Stomach (tissue), 9 donors: ENCODE measurements around the gene WDR70. TPM values are rescaled to one million over a fixed set of nuclear protein-coding genes. Genes with fewer than 3 reads are reported as not detected.

Source experiments
- DNase-seq, 2 donors: peaks; one replicate each; pipeline versions ENCODE4 v3.0.0 to v3.0.0-alpha.2; 2013 to 2019
- H3K27ac ChIP-seq, 5 donors: fragments of 200-600 bp in 4 of 5; sonication (generic) in 4 of 5; one replicate each; pipeline ENCODE4 v1.5.1; 2013 to 2019; ENCODE audit warnings: mild to moderate bottlenecking in 1 of 5, moderate library complexity in 1 of 5
- H3K27me3 ChIP-seq, 3 donors: fragments of 200-600 bp; sonication (generic); one replicate each; pipeline ENCODE4 v1.5.1; 2017 to 2019; ENCODE audit warnings: mixed run types in 1 of 3
- H3K36me3 ChIP-seq, 4 donors: fragments of 200-600 bp; sonication (generic); 1 replicate in 3 of 4; 2 replicates in 1 of 4; pipeline ENCODE4 v1.5.1; 2016 to 2019
- H3K4me1 ChIP-seq, 4 donors: fragments of 200-600 bp; sonication (generic); one replicate each; pipeline ENCODE4 v1.5.1; 2016 to 2019
- H3K4me3 ChIP-seq, 4 donors: fragments of 200-600 bp; sonication (generic) in 3 of 4; one replicate each; pipeline ENCODE4 v1.5.1; 2016 to 2019; ENCODE audit warnings: mild to moderate bottlenecking in 1 of 4
- H3K9me3 ChIP-seq, 4 donors: fragments of 200-600 bp; sonication (generic); one replicate each; pipeline ENCODE4 v1.5.1; 2016 to 2019
- EP300 ChIP-seq: sonication (generic); formaldehyde crosslinking; IDR thresholded peaks from one replicate; pipeline ENCODE4 v1.6.1; 2017; ENCODE audit warnings: antibody characterized with exemption
- POLR2A ChIP-seq, 4 donors: fragments of 450-650 bp; IDR thresholded peaks; one replicate each; pipeline ENCODE4 v1.6.1; 2016; ENCODE audit warnings: antibody characterized with exemption in 4 of 4, control low read depth in 2 of 4, mild to moderate bottlenecking in 1 of 4, moderate library complexity in 1 of 4
- POLR2AphosphoS5 ChIP-seq, 3 donors: sonication (generic); formaldehyde crosslinking; IDR thresholded peaks; one replicate each; pipeline ENCODE4 v1.6.1; 2016; ENCODE audit warnings: antibody characterized with exemption in 3 of 3
- WGBS, 5 donors: extraction: QIAGEN DNeasy Blood & Tissue Kit in 3 of 5; methylation state at CpG; one replicate each; pipeline versions ENCODE4 v1.1.5 to v1.1.7; 2013 to 2018; 5-methylcytosine and 5-hydroxymethylcytosine counted together
- intact Hi-C: fragments of 100-400 bp; cut with DNase I; formaldehyde crosslinking; loops from one replicate; pipeline ENCODE4 v1.15.1; 2023; ENCODE audit warnings: low total_unique reads
- polyA plus RNA-seq, 3 donors: library from polyadenylated mRNA; stranded (reverse); fragments of 200-250 nt; gene quantifications; one replicate each; pipeline ENCODE4 v1.2.3, GENCODE V29; 2013
- total RNA-seq, 5 donors: library from RNA; depleted of rRNA; stranded (reverse); fragments of >200 nt; gene quantifications; one replicate each; pipeline versions ENCODE4 v1.1.0 to v1.2.3, GENCODE V29; 2014 to 2016
- TF ChIP-seq, protein P1 (sequence below), 7 experiments: fragments of 450-650 bp in 4 of 7; fragments of 200-600 bp in 3 of 7; sonication (generic) in 3 of 7; IDR thresholded peaks; one replicate each; pipeline ENCODE4 v1.5.1; 2016 to 2019; ENCODE audit warnings: antibody characterized with exemption in 7 of 7, control low read depth in 2 of 7, mild to moderate bottlenecking in 1 of 7
- donor health status: healthy with polysubstance abuse.
- donor health status: Bipolar disorder and iron deficiency.
- donor health status: healthy.

The WDR70 gene
- total and polyA plus RNA-seq, 8 donors = 13.0 to 131 (median 35.0) TPM

DNA sequence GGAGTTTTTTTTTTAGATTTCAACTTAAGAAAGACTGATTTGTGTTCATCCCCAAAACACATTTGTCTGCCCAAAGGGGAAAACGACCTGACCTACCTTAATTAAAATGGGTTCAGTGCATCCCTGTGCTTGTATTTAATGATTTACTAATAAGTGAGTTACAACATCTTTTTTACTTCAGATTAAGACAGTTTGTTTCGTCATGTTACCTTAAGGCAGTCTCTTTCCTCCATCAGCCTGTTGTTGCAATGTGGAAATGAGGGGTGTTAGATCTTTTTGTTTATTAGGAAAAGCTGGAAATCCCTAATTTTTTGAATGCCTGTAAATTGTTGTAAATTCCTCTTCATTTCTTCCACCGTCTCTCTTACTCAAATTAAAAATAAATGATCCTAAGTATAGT, 283.2 kb downstream of the WDR70 start:
- intact Hi-C loops = no loop called here
- Histone ChIP-seq H3K4me1 (peaks cover 0 to 23% (median 9%) of the 10 kb centered on the region in 4 donors), H3K27ac (no peak overlapping the region)

DNA sequence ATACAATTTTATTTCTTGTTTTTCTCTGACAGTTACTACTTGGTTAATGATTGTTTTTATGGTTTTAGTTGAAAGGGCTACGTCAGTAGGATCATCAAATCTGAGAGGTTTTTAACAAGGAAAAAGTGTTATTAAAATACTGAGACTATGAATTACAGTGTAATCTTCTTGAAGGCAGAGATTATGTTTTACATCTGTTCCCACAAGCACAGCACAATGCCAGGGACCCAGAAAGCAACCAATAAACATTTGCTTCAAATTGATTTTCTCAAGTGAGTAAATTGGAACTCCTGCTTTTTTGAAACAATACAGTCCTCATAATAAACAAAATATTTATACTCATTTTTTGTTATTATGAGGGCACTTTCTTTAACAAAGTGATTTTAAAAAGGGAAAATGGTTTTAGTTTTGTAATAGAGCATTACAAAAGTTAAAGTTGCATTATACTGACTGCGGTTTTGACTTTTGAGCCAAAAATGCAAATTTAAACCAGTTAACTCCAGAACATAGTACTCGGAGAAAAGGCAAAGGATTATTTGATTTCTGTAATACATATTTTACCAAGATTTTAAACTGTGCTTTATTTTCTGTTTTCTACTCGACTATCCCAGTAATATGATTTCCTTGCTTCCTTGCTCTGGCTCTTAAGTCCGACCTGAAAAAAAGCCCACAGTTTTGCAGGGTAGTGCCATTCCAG, 283.8 kb downstream of the WDR70 start:
- no peak for DNase-seq
- H3K4me1 ChIP-seq = peaks cover 0 to 29% (median 11%) of the 10 kb centered on the region in 4 donors
- WGBS, 5 donors = 75 to 87% (median 79%) methylated on average over 5 of the region's 5 CpGs
- H3K4me3 ChIP-seq = no peak overlapping the region
- TF ChIP-seq POLR2AphosphoS5 (IDR thresholded peaks at IDR 0.05) = no peak
- TF ChIP-seq, protein P1, sequence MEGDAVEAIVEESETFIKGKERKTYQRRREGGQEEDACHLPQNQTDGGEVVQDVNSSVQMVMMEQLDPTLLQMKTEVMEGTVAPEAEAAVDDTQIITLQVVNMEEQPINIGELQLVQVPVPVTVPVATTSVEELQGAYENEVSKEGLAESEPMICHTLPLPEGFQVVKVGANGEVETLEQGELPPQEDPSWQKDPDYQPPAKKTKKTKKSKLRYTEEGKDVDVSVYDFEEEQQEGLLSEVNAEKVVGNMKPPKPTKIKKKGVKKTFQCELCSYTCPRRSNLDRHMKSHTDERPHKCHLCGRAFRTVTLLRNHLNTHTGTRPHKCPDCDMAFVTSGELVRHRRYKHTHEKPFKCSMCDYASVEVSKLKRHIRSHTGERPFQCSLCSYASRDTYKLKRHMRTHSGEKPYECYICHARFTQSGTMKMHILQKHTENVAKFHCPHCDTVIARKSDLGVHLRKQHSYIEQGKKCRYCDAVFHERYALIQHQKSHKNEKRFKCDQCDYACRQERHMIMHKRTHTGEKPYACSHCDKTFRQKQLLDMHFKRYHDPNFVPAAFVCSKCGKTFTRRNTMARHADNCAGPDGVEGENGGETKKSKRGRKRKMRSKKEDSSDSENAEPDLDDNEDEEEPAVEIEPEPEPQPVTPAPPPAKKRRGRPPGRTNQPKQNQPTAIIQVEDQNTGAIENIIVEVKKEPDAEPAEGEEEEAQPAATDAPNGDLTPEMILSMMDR (IDR thresholded peaks at IDR 0.05) = no peak
- no peak for TF ChIP-seq EP300
- TF ChIP-seq POLR2A (IDR thresholded peaks at IDR 0.05) = no peak
- no peaks in the 10 kb centered on the region for H3K27me3 ChIP-seq
- no peaks in the 10 kb centered on the region for H3K36me3 ChIP-seq
- intact Hi-C loops = no loop called here
- H3K9me3 ChIP-seq = no peaks in the 10 kb centered on the region
- H3K27ac ChIP-seq = no peak overlapping the region

More for the DNA sequence above, 283.2 kb downstream of the WDR70 start:
- 67 to 77% (median 73%) methylated on average over 3 of the region's 3 CpGs for WGBS, 5 donors
- no peak overlapping the region for H3K4me3 ChIP-seq
- no peaks in the 10 kb centered on the region for H3K27me3 ChIP-seq
- no peak for DNase-seq
- no peak for TF ChIP-seq POLR2A (IDR thresholded peaks at IDR 0.05)
- TF ChIP-seq EP300 = no peak
- TF ChIP-seq POLR2AphosphoS5 (IDR thresholded peaks at IDR 0.05) = no peak
- TF ChIP-seq, protein P1 (IDR thresholded peaks at IDR 0.05) = no peak
- H3K9me3 ChIP-seq = no peaks in the 10 kb centered on the region
- H3K36me3 ChIP-seq = no peaks in the 10 kb centered on the region

DNA sequence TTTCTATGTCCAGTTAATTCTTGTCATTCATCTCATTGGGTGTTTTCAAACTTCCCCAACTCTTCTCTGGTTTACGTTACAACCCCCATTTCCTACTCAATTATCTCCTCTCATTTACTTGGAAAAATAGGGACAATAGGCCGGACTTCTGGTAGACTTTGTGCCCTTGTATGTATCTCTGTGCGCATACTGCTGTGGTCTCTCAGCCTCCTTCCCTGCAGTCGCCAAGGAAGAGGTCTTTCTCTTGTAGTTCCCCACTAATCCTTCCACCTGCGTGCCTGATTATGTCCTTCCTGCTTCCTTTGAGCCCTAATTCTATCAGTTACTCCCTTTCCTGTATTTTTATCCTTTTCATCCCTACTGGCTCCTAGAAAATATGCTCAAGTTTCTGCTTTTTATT, 284.4 kb downstream of the WDR70 start:
- Histone ChIP-seq H3K27me3 (no peaks in the 10 kb centered on the region), H3K9me3 (no peaks in the 10 kb centered on the region), H3K4me1 (peaks cover 0 to 35% (median 14%) of the 10 kb centered on the region in 4 donors), H3K27ac (no peak overlapping the region), H3K4me3 (no peak overlapping the region), H3K36me3 (no peaks in the 10 kb centered on the region)
- no peak for TF ChIP-seq POLR2A (IDR thresholded peaks at IDR 0.05)
- TF ChIP-seq POLR2AphosphoS5 (IDR thresholded peaks at IDR 0.05) = no peak
- TF ChIP-seq EP300 = no peak
- TF ChIP-seq, protein P1 (IDR thresholded peaks at IDR 0.05) = no peak
- DNase-seq = no peak
- intact Hi-C loops = no loop called here
- WGBS, 5 donors = 93 to 96% (median 93%) methylated on average over 5 of the region's 5 CpGs

DNA sequence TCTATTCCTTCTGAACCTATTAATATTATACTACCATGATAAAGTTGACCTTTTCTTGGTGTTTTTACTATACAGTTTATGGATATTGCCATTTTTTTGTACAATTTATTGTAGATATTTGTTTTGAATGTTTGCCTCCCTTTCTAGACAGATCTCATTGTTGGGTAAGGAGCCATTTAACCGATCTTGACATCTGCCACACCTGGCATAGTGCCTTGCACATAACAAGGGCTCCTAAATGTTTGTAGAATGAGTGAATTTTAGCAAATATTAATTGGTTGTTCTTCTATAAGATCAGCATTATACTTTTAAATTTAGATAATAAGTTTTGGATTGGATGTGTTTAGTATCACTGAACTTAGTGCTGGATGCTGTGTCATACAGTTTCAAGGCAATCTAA, 285.4 kb downstream of the WDR70 start:
- no peak overlapping the region for H3K27ac ChIP-seq
- peaks cover 0 to 40% (median 17%) of the 10 kb centered on the region in 4 donors for H3K4me1 ChIP-seq
- WGBS, 5 donors = 91 to 100% (median 93%) methylated on average over 1 of the region's 1 CpG
- no peak for DNase-seq
- no peaks in the 10 kb centered on the region for H3K27me3 ChIP-seq
- H3K9me3 ChIP-seq = no peaks in the 10 kb centered on the region
- TF ChIP-seq POLR2AphosphoS5 (IDR thresholded peaks at IDR 0.05) (no peak), EP300 (no peak), POLR2A (IDR thresholded peaks at IDR 0.05) (no peak)
- TF ChIP-seq, protein P1 (IDR thresholded peaks at IDR 0.05) = no peak
- no peaks in the 10 kb centered on the region for H3K36me3 ChIP-seq
- no peak overlapping the region for H3K4me3 ChIP-seq
- intact Hi-C loops = no loop called here
